ENCODE data around the gene NEBL.

GRCh38 chr10:20841419-20841818, 55.7 kb downstream of the NEBL start:
- TF ChIP-seq CTCF (IDR thresholded peaks at IDR 0.05) (no peak), POLR2A (IDR thresholded peaks at IDR 0.05) (no peak)
